NCI-H2081 (cell line): ENCODE results near the gene USP17L10.
"Not testable (repeated sequence)": the region's sequence is repeated elsewhere in the genome, so short reads cannot be mapped to it uniquely, and the experiment has no call there.

Source experiments
- DNase-seq, 2 experiments: peaks; one replicate each; lab custom pipeline; 2025; lab: John Stamatoyannopoulos, UW

Gene USP17L10, protein sequence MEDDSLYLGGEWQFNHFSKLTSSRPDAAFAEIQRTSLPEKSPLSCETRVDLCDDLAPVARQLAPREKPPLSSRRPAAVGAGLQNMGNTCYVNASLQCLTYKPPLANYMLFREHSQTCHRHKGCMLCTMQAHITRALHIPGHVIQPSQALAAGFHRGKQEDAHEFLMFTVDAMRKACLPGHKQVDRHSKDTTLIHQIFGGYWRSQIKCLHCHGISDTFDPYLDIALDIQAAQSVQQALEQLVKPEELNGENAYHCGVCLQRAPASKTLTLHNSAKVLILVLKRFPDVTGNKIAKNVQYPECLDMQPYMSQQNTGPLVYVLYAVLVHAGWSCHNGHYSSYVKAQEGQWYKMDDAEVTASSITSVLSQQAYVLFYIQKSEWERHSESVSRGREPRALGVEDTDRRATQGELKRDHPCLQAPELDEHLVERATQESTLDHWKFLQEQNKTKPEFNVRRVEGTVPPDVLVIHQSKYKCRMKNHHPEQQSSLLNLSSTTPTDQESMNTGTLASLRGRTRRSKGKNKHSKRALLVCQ

DNA sequence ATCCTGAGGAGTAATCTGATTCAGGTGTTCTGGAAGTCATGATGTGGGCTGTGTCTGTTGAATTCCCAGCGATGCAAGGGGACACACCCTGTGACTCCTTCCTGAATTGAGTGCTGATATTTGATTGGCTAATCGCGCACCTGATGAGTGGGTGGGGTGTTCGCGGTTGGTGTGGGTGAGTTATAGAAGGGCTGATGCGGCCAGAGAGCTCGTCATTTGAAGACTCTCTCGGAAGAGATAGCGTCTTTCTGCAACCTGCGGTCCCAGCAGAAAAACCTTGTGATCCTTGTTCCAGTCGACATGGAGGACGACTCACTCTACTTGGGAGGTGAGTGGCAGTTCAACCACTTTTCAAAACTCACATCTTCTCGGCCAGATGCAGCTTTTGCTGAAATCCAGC lies at the start of gene USP17L10:
Gene USP17L10 (plus strand): TSS at position 301 of the 400 bp plus-strand sequence. CDS start 0 bp downstream, at position 301.
- not testable (repeated sequence) for DNase-seq

DNA sequence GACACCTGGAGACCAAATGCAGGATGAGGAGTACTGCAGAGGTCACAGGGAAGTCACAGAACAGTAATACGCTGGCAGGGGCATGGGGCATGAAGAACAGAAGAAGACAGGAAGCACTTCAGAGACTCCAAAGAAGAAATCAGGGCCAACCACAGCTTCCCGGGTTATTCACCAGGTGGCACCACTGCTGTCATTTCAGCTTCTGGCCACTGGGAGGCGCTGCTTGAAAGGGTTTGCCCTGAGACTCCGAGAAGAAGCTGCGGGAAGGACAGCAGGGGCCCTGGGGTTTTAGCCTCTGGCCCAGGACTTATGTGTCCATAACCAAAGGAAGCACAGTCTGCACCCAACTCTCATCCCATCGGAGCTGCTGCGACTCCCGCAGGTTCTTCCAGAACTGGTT lies 44.5 kb upstream of the USP17L10 start:
- not testable (repeated sequence) for DNase-seq

DNA sequence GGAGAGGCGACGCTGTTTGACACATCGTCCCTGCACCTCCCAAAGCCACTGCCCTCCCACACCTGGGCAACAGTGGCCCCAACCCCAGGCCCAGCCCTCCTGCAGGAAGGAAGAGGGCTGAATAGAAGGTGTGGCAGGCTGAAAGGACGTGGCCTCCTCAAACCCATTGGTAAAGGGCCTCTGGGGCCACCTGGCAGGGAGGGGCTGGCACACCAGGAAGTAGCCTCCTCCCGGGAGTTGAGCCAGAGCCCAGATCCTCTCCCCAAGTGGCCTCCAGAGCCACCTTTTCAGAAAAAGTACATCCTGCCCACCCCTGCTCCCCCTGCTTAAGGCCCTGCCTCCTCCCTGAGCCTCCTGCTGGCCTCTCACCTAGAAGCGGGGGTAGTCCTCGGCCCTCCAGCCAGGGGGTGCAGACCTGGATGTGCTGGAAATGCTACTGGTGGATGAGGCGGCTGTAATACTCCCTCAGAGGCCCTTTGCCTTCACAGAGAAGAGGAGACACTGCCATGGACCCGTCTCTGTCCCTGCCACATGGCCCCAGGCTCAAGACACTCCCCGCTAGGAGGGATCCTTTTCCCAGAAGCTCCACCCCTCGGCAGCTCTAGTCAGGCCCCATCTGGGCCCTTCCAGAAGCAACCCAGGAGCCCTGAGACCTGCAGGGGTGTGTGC lies 40.5 kb upstream of the USP17L10 start, which contains the start of gene FAM90A26:
Gene FAM90A26 (plus strand): TSS at position 619 of the 669 bp plus-strand sequence. CDS start 2,764 bp downstream, outside the sequence.
- DNase-seq: not testable (repeated sequence)

DNA sequence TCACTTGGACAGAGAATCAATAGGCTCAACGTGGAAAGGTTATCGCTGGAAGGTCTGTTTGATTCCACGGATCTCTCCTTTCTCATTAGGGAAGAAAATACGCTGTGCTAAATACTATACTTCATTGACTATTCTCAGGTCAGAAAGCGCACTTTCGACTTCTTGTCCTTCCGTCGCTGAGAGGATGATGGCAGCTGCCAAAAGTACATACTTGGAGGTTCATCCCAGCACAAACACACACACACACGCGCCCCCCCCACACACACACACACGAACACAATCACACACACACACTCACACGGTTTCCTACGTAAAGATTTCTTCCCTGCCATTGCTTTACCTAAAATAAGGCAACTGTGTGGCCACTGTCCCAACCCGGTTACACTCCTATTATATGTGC lies 4.2 kb downstream of the USP17L10 start:
- not testable (repeated sequence) for DNase-seq

DNA sequence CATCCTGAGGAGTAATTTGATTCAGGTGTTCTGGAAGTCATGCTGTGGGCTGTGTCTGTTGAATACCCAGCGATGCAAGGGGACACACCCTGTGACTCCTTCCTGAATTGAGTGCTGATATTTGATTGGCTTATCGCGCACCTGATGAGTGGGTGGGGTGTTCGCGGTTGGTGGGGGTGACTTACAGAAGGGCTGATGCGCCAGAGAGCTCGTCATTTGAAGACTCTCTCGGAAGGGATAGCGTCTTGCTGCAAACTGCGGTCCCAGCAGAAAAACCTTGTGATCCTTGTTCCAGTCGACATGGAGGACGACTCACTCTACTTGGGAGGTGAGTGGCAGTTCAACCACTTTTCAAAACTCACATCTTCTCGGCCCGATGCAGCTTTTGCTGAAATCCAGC lies 4.6 kb downstream of the USP17L10 start, which contains the start of gene USP17L11:
Gene USP17L11 (plus strand): TSS at position 301 of the 400 bp plus-strand sequence. CDS start 0 bp downstream, at position 301.
- DNase-seq: not testable (repeated sequence)

DNA sequence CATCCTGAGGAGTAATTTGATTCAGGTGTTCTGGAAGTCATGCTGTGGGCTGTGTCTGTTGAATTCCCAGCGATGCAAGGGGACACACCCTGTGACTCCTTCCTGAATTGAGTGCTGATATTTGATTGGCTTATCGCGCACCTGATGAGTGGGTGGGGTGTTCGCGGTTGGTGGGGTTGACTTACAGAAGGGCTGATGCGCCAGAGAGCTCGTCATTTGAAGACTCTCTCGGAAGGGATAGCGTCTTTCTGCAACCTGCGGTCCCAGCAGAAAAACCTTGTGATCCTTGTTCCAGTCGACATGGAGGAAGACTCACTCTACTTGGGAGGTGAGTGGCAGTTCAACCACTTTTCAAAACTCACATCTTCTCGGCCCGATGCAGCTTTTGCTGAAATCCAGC lies 9.4 kb downstream of the USP17L10 start, which contains the start of gene USP17L12:
Gene USP17L12 (plus strand): TSS at position 301 of the 400 bp plus-strand sequence. CDS start 0 bp downstream, at position 301.
- not testable (repeated sequence) for DNase-seq

DNA sequence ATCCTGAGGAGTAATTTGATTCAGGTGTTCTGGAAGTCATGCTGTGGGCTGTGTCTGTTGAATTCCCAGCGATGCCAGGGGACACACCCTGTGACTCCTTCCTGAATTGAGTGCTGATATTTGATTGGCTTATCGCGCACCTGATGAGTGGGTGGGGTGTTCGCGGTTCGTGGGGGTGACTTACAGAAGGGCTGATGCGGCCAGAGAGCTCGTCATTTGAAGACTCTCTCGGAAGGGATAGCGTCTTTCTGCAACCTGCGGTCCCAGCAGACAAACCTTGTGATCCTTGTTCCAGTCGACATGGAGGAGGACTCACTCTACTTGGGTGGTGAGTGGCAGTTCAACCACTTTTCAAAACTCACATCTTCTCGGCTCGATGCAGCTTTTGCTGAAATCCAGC lies 14.1 kb downstream of the USP17L10 start, which contains the start of gene USP17L13:
Gene USP17L13 (plus strand): TSS at position 301 of the 400 bp plus-strand sequence. CDS start 0 bp downstream, at position 301.
- not testable (repeated sequence) for DNase-seq

DNA sequence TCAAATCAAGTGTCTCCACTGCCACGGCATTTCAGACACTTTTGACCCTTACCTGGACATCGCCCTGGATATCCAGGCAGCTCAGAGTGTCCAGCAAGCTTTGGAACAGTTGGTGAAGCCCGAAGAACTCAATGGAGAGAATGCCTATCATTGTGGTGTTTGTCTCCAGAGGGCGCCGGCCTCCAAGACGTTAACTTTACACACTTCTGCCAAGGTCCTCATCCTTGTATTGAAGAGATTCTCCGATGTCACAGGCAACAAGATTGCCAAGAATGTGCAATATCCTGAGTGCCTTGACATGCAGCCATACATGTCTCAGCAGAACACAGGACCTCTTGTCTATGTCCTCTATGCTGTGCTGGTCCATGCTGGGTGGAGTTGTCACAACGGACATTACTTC lies 19.8 kb downstream of the USP17L10 start:
- DNase-seq: not testable (repeated sequence)

DNA sequence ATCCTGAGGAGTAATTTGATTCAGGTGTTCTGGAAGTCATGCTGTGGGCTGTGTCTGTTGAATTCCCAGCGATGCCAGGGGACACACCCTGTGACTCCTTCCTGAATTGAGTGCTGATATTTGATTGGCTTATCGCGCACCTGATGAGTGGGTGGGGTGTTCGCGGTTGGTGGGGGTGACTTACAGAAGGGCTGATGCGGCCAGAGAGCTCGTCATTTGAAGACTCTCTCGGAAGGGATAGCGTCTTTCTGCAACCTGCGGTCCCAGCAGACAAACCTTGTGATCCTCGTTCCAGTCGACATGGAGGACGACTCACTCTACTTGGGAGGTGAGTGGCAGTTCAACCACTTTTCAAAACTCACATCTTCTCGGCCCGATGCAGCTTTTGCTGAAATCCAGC lies 23.6 kb downstream of the USP17L10 start, which contains the start of gene USP17L15:
Gene USP17L15 (plus strand): TSS at position 301 of the 400 bp plus-strand sequence. CDS start 0 bp downstream, at position 301.
- not testable (repeated sequence) for DNase-seq

DNA sequence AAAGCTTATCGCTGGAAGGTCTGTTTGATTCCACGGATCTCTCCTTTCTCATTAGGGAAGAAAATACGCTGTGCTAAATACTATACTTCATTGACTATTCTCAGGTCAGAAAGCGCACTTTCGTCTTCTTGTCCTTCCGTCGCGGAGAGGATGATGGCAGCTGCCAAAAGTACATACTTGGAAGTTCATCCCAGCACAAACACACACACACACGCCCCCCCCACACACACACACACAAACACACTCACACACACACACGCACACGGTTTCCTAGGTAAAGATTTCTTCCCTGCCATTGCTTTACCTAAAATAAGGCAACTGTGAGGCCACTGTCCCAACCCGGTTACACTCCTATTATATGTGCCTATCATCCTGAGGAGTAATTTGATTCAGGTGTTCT lies 28.0 kb downstream of the USP17L10 start:
- not testable (repeated sequence) for DNase-seq

DNA sequence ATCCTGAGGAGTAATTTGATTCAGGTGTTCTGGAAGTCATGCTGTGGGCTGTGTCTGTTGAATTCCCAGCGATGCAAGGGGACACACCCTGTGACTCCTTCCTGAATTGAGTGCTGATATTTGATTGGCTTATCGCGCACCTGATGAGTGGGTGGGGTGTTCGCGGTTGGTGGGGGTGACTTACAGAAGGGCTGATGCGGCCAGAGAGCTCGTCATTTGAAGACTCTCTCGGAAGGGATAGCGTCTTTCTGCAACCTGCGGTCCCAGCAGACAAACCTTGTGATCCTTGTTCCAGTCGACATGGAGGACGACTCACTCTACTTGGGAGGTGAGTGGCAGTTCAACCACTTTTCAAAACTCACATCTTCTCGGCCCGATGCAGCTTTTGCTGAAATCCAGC lies 33.1 kb downstream of the USP17L10 start, which contains the start of gene USP17L17:
Gene USP17L17 (plus strand): TSS at position 301 of the 400 bp plus-strand sequence. CDS start 0 bp downstream, at position 301.
- not testable (repeated sequence) for DNase-seq

DNA sequence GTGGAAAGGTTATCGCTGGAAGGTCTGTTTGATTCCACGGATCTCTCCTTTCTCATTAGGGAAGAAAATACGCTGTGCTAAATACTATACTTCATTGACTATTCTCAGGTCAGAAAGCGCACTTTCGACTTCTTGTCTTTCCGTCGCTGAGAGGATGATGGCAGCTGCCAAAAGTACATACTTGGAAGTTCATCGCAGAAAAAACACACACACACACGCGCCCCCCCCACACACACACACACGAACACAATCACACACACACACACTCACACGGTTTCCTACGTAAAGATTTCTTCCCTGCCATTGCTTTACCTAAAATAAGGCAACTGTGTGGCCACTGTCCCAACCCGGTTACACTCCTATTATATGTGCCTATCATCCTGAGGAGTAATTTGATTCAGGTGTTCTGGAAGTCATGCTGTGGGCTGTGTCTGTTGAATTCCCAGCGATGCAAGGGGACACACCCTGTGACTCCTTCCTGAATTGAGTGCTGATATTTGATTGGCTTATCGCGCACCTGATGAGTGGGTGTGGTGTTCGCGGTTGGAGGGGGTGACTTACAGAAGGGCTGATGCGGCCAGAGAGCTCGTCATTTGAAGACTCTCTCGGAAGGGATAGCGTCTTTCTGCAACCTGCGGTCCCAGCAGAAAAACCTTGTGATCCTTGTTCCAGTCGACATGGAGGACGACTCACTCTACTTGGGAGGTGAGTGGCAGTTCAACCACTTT lies 37.7 kb downstream of the USP17L10 start, which contains the start of gene USP17L18:
Gene USP17L18 (plus strand): TSS at position 678 of the 728 bp plus-strand sequence. CDS start 0 bp downstream, at position 678.
- not testable (repeated sequence) for DNase-seq

DNA sequence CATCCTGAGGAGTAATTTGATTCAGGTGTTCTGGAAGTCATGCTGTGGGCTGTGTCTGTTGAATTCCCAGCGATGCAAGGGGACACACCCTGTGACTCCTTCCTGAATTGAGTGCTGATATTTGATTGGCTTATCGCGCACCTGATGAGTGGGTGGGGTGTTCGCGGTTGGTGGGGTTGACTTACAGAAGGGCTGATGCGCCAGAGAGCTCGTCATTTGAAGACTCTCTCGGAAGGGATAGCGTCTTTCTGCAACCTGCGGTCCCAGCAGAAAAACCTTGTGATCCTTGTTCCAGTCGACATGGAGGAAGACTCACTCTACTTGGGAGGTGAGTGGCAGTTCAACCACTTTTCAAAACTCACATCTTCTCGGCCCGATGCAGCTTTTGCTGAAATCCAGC lies 42.6 kb downstream of the USP17L10 start, which contains the start of gene USP17L19:
Gene USP17L19 (plus strand): TSS at position 301 of the 400 bp plus-strand sequence. CDS start 0 bp downstream, at position 301.
- not testable (repeated sequence) for DNase-seq

DNA sequence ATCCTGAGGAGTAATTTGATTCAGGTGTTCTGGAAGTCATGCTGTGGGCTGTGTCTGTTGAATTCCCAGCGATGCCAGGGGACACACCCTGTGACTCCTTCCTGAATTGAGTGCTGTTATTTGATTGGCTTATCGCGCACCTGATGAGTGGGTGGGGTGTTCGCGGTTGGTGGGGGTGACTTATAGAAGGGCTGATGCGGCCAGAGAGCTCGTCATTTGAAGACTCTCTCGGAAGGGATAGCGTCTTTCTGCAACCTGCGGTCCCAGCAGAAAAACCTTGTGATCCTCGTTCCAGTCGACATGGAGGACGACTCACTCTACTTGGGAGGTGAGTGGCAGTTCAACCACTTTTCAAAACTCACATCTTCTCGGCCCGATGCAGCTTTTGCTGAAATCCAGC lies 47.4 kb downstream of the USP17L10 start, which contains the start of gene USP17L20:
Gene USP17L20 (plus strand): TSS at position 301 of the 400 bp plus-strand sequence. CDS start 0 bp downstream, at position 301.
- not testable (repeated sequence) for DNase-seq
